Left lung (tissue), 10 donors: ENCODE results near the gene LDB2. TPM values are rescaled to one million over a fixed set of nuclear protein-coding genes. Genes with fewer than 3 reads are reported as not detected.

Source experiments
- ATAC-seq: fragments of 200-7000 bp; cut with Tn5 transposase; one replicate; pipeline ENCODE4 v1.9.1; 2020; ENCODE audit warnings: moderate library complexity
- DNase-seq, 4 donors: peaks; one replicate each; pipeline ENCODE4 v3.0.0-alpha.2; 2013 to 2020
- H3K27ac ChIP-seq, 2 donors: fragments of 200-600 bp; sonication (generic) in 1 of 2; one replicate each; pipeline versions ENCODE4 v1.5.0 to v1.8.0; 2020 to 2021
- H3K27me3 ChIP-seq, 2 donors: fragments of 200-600 bp; sonication (generic) in 1 of 2; one replicate each; pipeline versions ENCODE4 v1.5.0 to v1.8.0; 2020 to 2021
- H3K36me3 ChIP-seq, 2 donors: fragments of 200-600 bp; sonication (generic) in 1 of 2; one replicate each; pipeline versions ENCODE4 v1.5.0 to v1.8.0; 2020 to 2021
- H3K4me1 ChIP-seq, 2 donors: fragments of 200-600 bp; one replicate each; pipeline ENCODE4 v1.8.0; 2021
- H3K4me3 ChIP-seq, 2 donors: fragments of 200-600 bp; sonication (generic) in 1 of 2; one replicate each; pipeline versions ENCODE4 v1.5.0 to v1.8.0; 2020 to 2021; ENCODE audit warnings: mild to moderate bottlenecking in 1 of 2
- H3K9me3 ChIP-seq, 2 donors: fragments of 200-600 bp; sonication (generic) in 1 of 2; one replicate each; pipeline versions ENCODE4 v1.5.0 to v1.8.0; 2020 to 2021
- CTCF ChIP-seq, 2 donors: fragments of 200-600 bp; sonication (generic) in 1 of 2; IDR thresholded peaks; one replicate each; pipeline versions ENCODE4 v1.5.0 to v1.8.0; 2021; ENCODE audit warnings: antibody characterized with exemption in 2 of 2
- intact Hi-C, 2 donors: fragments of 100-400 bp; cut with DNase I; formaldehyde crosslinking; loops; one replicate each; pipeline versions ENCODE4 v1.11.2 to v1.14.2; 2022
- polyA plus RNA-seq, 6 donors: library from polyadenylated mRNA; unstranded; fragments of 120-200 nt; gene quantifications; one replicate each; pipeline ENCODE4 v1.2.1, GENCODE V29; 2013; ENCODE audit not compliant: insufficient read length in 6 of 6
- total RNA-seq, 2 donors: library from RNA; stranded (reverse); fragmentation: NEBNext Ultra II Directional; extraction: Animal tissue kit (Norgen Biotek cat#: 25700); gene quantifications; one replicate each; pipeline ENCODE4 v1.2.1, GENCODE V29; 2021
- donor health status: DM: no; HTN: yes; CAD: no.
- donor health status: DM: no; HTN: no; CAD: no.

The LDB2 gene
- total and polyA plus RNA-seq, 8 donors = 37.7 to 97.0 (median 78.5) TPM

- no peak overlapping the region for H3K27ac ChIP-seq
- ATAC-seq = no peak
- no peak for TF ChIP-seq CTCF (IDR thresholded peaks at IDR 0.05)
Measured at GRCh38 chr4:16695896-16696295, 202.5 kb downstream of the LDB2 start.

GRCh38 chr4:16694884-16695276 lies 203.6 kb downstream of the LDB2 start:
- intact Hi-C loops = no loop called here
- TF ChIP-seq CTCF (IDR thresholded peaks at IDR 0.05) = no peak
- no peak for ATAC-seq
- no peak overlapping the region for H3K4me3 ChIP-seq
- H3K27me3 ChIP-seq = no peaks in the 10 kb centered on the region
- no peaks in the 10 kb centered on the region for H3K4me1 ChIP-seq
- no peaks in the 10 kb centered on the region for H3K36me3 ChIP-seq
- H3K9me3 ChIP-seq = no peaks in the 10 kb centered on the region
- H3K27ac ChIP-seq = no peak overlapping the region
- DNase-seq = no peak

More at GRCh38 chr4:16695896-16696295, 202.5 kb downstream of the LDB2 start:
- Histone ChIP-seq H3K27me3 (no peaks in the 10 kb centered on the region), H3K36me3 (no peaks in the 10 kb centered on the region), H3K4me1 (no peaks in the 10 kb centered on the region), H3K4me3 (no peak overlapping the region), H3K9me3 (no peaks in the 10 kb centered on the region)
- intact Hi-C loops = no loop called here
- DNase-seq = no peak

- H3K9me3 ChIP-seq = no peaks in the 10 kb centered on the region
- no peaks in the 10 kb centered on the region for H3K36me3 ChIP-seq
- H3K27ac ChIP-seq = no peak overlapping the region
- TF ChIP-seq CTCF (IDR thresholded peaks at IDR 0.05) = no peak
- no peaks in the 10 kb centered on the region for H3K27me3 ChIP-seq
- H3K4me3 ChIP-seq = no peak overlapping the region
- H3K4me1 ChIP-seq = no peaks in the 10 kb centered on the region
- ATAC-seq (no peak), DNase-seq (peak in 2 of 4 donors; percentile 56 to 64)
- intact Hi-C loops = no loop called here
Measured at GRCh38 chr4:16694173-16694883, 204.1 kb downstream of the LDB2 start.

GRCh38 chr4:16693641-16694040 lies 204.8 kb downstream of the LDB2 start:
- Histone ChIP-seq H3K36me3 (no peaks in the 10 kb centered on the region), H3K4me3 (no peak overlapping the region), H3K4me1 (no peaks in the 10 kb centered on the region), H3K27me3 (no peaks in the 10 kb centered on the region), H3K9me3 (no peaks in the 10 kb centered on the region), H3K27ac (no peak overlapping the region)
- no peak for ATAC-seq
- TF ChIP-seq CTCF (IDR thresholded peaks at IDR 0.05) = no peak
- intact Hi-C loops = no loop called here
- DNase-seq = no peak

- Histone ChIP-seq H3K36me3 (no peaks in the 10 kb centered on the region), H3K4me1 (no peaks in the 10 kb centered on the region), H3K27me3 (no peaks in the 10 kb centered on the region), H3K4me3 (no peak overlapping the region), H3K27ac (no peak overlapping the region), H3K9me3 (no peaks in the 10 kb centered on the region)
- DNase-seq = no peak
- no peak for ATAC-seq
- TF ChIP-seq CTCF (IDR thresholded peaks at IDR 0.05) = no peak
- intact Hi-C loops = no loop called here
Measured at GRCh38 chr4:16692961-16693506, 205.4 kb downstream of the LDB2 start.
